Pancreas (tissue), 10 donors: ENCODE data around the gene NECAB2. TPM values are rescaled to one million over a fixed set of nuclear protein-coding genes. Genes with fewer than 3 reads are reported as not detected.

ENCODE experiments used
- ATAC-seq, 4 donors: fragments of 200-7000 bp; cut with Tn5 transposase; one replicate each; pipeline versions ENCODE4 v1.8.0 to v1.9.1; 2020; ENCODE audit warnings: mild to moderate bottlenecking in 4 of 4, moderate library complexity in 4 of 4
- DNase-seq, 6 donors: peaks; one replicate each; pipeline ENCODE4 v3.0.0-alpha.2; 2020
- FAIRE-seq: peaks from 2 replicates; lab custom pipeline; 2012; peaks lifted over from hg19 to GRCh38; lab: Jason Lieb, UNC
- H3K27ac ChIP-seq, 4 donors: fragments of 200-600 bp; sonication (generic); 1 replicate in 3 of 4; 2 replicates in 1 of 4; pipeline versions ENCODE4 v1.5.0 to v1.8.0; 2020
- H3K27me3 ChIP-seq, 4 donors: fragments of 200-600 bp; one replicate each; pipeline ENCODE4 v1.8.0; 2021
- H3K36me3 ChIP-seq, 3 donors: fragments of 200-600 bp; sonication (generic) in 1 of 3; one replicate each; pipeline versions ENCODE4 v1.5.0 to v1.8.0; 2020 to 2021
- H3K4me1 ChIP-seq, 3 donors: fragments of 200-600 bp; one replicate each; pipeline ENCODE4 v1.8.0; 2021
- H3K4me3 ChIP-seq, 4 donors: fragments of 200-600 bp; sonication (generic) in 2 of 4; one replicate each; pipeline versions ENCODE4 v1.5.0 to v1.8.0; 2020 to 2021
- H3K9me3 ChIP-seq, 4 donors: fragments of 200-600 bp; one replicate each; pipeline ENCODE4 v1.8.0; 2021
- WGBS, 2 donors: extraction: QIAGEN DNeasy Blood & Tissue Kit; methylation state at CpG; one replicate each; pipeline ENCODE4 v1.1.7; 2013; 5-methylcytosine and 5-hydroxymethylcytosine counted together
- intact Hi-C, 3 donors: fragments of 100-400 bp; cut with DNase I; formaldehyde crosslinking; loops; one replicate each; pipeline versions ENCODE4 v1.11.1 to v1.14.2; 2022
- polyA plus RNA-seq, 2 donors: library from polyadenylated mRNA; stranded (reverse); fragments of 200-250 nt; gene quantifications; one replicate each; pipeline ENCODE4 v1.2.3, GENCODE V29; 2013
- total RNA-seq, 6 donors: library from RNA; stranded (reverse); fragmentation: NEBNext Ultra II Directional in 4 of 6; extraction: Animal tissue kit (Norgen Biotek cat#: 25700) in 4 of 6; gene quantifications; one replicate each; pipeline versions ENCODE4 v1.2.1 to v1.2.4, GENCODE V29; 2021 to 2023
- TF ChIP-seq, protein P1 (sequence below), 4 donors: fragments of 200-600 bp; sonication (generic) in 3 of 4; IDR thresholded peaks; one replicate each; pipeline versions ENCODE4 v1.5.0 to v1.8.0; 2021; ENCODE audit warnings: antibody characterized with exemption in 4 of 4
- donor health status: healthy with polysubstance abuse.
- donor health status: DM: no; HTN: no; CAD: no; lungs with moderate emphysema.
- donor health status: DM: no; HTN: no; CAD: no.
- donor health status: control.
- donor health status: control.
- donor health status: Bipolar disorder and iron deficiency.
- donor health status: DM: yes; HTN: yes; CAD: no.
- donor health status: DM: no; HTN: no; CAD: no.
- donor health status: DM: no; HTN: no; CAD: no.
- donor health status: DM: yes; HTN: yes; CAD: no.

The NECAB2 gene
- total and polyA plus RNA-seq, 8 donors = 0.37 to 23.8 (median 1.2) TPM

DNA sequence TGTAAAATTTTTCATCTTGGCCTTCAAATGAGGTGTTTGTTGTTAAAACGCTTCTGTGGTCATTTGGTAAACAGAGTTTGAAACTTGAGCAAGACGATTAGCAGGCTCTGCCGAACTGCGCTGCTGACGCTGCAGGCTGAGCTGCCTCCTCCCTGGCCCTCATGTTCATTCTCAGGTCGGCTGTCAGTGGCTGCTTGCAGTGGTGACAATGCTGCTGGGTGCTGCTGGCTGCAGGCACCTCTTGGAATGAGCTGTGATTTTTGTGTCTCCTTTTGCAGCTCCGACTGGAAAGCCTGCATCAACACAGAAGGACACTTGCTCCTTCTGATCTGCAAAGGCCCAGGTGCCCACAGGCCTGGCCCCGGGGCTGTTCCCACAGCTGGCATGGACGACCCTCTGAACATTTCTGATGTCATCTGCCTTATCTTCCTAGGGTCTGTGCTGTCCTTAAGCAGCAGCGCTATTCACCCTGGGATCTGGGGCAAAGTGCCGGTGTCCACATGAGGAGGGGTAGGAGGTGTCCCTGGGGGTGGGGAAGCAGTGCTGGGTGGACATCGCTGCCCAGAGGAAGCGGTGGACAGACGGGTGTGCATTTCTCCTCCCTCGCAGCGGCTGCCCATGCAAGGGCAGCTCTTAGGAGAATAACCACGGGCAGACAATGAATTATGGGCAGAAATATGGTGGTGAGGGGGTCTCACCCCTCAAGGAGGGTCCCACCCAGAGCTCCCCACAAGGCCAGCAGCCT is 38.1 kb upstream of the NECAB2 start:
- intact Hi-C loops = no loop called here
- no peaks in the 10 kb centered on the region for H3K27me3 ChIP-seq
- no peaks in the 10 kb centered on the region for H3K4me1 ChIP-seq
- no peaks in the 10 kb centered on the region for H3K36me3 ChIP-seq
- no peak overlapping the region for H3K4me3 ChIP-seq
- WGBS, 2 donors = 84 to 90% methylated on average over 17 of the region's 17 CpGs
- ATAC-seq = no peak
- H3K9me3 ChIP-seq = no peaks in the 10 kb centered on the region
- TF ChIP-seq, protein P1, sequence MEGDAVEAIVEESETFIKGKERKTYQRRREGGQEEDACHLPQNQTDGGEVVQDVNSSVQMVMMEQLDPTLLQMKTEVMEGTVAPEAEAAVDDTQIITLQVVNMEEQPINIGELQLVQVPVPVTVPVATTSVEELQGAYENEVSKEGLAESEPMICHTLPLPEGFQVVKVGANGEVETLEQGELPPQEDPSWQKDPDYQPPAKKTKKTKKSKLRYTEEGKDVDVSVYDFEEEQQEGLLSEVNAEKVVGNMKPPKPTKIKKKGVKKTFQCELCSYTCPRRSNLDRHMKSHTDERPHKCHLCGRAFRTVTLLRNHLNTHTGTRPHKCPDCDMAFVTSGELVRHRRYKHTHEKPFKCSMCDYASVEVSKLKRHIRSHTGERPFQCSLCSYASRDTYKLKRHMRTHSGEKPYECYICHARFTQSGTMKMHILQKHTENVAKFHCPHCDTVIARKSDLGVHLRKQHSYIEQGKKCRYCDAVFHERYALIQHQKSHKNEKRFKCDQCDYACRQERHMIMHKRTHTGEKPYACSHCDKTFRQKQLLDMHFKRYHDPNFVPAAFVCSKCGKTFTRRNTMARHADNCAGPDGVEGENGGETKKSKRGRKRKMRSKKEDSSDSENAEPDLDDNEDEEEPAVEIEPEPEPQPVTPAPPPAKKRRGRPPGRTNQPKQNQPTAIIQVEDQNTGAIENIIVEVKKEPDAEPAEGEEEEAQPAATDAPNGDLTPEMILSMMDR (IDR thresholded peaks at IDR 0.05) = no peak
- no peak for FAIRE-seq
- H3K27ac ChIP-seq = no peak overlapping the region
- DNase-seq = peak in 1 of 6 donors; percentile 42

DNA sequence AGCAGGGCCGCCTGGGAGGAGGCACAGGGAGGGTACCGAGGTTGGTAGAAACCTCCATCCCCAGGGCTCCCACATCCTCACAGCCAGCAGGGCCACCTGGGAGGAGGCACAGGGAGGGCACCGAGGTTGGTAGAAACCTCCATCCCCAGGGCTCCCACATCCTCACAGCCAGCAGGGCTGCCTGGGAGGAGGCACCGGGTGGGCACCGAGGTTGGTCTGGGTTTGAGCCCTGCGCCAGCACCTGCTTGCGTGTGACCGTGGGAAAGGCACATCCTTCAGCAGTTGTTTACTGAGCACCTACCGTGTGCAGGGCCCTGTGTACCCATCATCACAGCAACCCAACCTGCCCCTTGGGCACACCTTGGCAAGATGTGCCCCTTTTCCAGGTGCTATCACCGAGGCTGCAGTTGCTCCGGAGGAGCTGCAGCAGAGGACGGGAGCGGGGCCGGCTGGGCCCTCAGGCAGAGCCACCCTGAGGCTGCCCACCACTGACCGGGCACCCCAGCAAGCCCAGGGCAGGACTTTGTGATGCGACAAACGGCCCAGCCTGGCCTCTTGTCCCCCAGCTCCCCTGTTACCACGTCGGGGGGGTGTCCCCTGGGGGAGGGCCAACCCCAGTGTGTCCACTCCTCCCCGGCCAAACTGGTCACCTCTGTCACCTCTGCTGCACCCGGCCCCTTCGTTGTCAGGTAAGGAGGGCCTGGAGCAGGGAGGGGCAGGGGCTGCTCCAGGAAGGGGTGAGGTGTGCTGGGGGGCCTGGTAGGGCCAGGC is 37.1 kb upstream of the NECAB2 start:
- Histone ChIP-seq H3K4me3 (no peak overlapping the region), H3K27ac (no peak overlapping the region), H3K4me1 (no peaks in the 10 kb centered on the region), H3K27me3 (no peaks in the 10 kb centered on the region), H3K9me3 (no peaks in the 10 kb centered on the region), H3K36me3 (no peaks in the 10 kb centered on the region)
- DNase-seq (peak in 2 of 6 donors; percentile 53 to 74), ATAC-seq (no peak), FAIRE-seq (no peak)
- intact Hi-C loops = no loop called here
- TF ChIP-seq, protein P1 (IDR thresholded peaks at IDR 0.05) = no peak
- 78 to 79% methylated on average over 22 of the region's 22 CpGs for WGBS, 2 donors

DNA sequence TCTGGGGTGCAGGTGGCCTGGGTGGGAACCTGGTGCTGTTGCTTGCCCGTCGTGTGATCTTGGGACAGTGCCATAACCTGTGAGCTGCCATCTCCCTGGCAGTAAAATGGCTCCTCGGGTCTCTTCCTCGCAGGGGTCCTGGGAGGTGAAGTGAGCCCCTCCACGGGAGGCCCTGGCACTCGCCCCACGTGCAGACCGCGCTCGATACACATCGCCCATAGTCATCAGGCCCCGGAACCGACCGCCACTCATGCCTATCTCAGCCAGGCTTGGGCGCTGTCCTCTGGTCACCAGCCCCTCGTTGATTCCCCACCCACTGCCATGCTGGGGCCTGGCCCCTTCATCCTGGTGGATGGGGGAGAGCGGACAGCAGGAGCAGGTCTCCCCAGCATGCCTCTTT is 36.5 kb upstream of the NECAB2 start:
- no peaks in the 10 kb centered on the region for H3K36me3 ChIP-seq
- H3K27me3 ChIP-seq = no peaks in the 10 kb centered on the region
- ATAC-seq (no peak), FAIRE-seq (no peak), DNase-seq (peak in 2 of 6 donors; percentile 56 to 82)
- intact Hi-C loops = no loop called here
- no peaks in the 10 kb centered on the region for H3K4me1 ChIP-seq
- no peak overlapping the region for H3K4me3 ChIP-seq
- WGBS, 2 donors = 86 to 90% methylated on average over 17 of the region's 17 CpGs
- H3K27ac ChIP-seq = no peak overlapping the region
- TF ChIP-seq, protein P1 (IDR thresholded peaks at IDR 0.05) = no peak
- H3K9me3 ChIP-seq = no peaks in the 10 kb centered on the region

DNA sequence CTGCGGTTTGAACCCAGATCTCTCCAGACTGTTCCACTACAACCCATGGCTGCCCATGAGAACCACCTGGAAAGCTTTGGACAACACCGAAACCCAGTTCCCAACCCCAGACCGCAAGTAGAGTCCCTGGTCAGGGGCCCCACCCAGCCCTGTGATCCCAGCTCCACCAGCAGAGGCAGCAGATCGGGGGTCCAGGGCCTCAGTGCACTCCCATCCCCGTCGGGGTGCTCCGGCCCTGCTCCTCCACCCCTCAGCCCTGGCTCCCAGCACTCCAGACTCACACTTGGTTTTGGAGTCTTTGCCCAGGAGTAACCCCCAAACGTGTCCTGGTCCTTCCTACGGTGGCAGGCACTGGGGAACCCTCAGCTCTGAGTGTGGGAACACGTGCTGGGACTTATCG is 35.7 kb upstream of the NECAB2 start:
- Histone ChIP-seq H3K4me3 (no peak overlapping the region), H3K27ac (no peak overlapping the region), H3K9me3 (no peaks in the 10 kb centered on the region), H3K27me3 (no peaks in the 10 kb centered on the region), H3K36me3 (no peaks in the 10 kb centered on the region), H3K4me1 (no peaks in the 10 kb centered on the region)
- no peak for DNase-seq
- no peak for FAIRE-seq
- intact Hi-C loops = no loop called here
- WGBS, 2 donors = 87 to 91% methylated on average over 11 of the region's 11 CpGs
- ATAC-seq = no peak
- TF ChIP-seq, protein P1 (IDR thresholded peaks at IDR 0.05) = no peak
